GM19397 (cell line): ENCODE results near the gene RXFP3.

Experiments
- ATAC-seq: cut with Tn5 transposase; IDR thresholded peaks from one replicate; pipeline ENCODE4 v1.9.1; 2021; ENCODE audit warnings: mild to moderate bottlenecking, moderate library complexity; ENCODE audit not compliant: unreplicated experiment

The RXFP3 gene

DNA sequence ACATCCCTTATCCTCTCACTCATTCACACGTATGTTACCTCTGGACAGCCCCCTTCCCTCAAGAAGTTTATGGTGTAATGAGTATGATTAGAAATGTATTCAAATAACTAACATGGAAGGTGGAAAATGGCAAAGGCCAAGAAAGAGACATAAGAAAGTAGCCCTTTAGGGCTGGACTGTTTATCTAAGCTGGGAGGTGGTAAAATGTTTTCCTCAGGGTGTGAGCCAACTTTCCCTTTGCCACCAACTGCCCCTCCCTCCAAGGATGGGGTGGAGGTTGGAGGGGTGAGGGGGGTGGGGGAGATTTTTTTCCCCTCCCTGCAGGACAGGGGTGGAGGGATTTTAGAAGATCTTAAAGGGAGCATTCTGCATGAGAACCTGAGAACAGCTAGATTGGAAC, 40.1 kb downstream of the RXFP3 start:
- ATAC-seq = no peak

DNA sequence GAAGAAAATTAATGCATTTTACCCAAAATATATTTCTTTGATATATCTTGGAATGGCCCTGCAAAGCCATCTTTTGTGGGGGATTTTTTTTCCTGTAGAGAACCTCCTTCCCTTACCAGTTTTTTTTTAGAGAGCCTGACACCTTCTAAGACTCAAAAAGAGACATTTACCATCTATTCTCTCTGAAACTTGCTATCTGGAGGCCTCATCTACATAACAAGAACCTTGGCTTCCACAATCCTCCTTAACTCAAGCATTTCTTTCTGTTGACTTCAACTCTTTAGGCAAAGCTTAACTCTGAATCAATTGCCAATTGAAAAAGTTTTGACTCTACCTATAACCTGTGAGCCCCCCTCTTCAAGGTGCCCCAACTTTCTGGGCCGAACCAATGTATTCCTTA, 42.1 kb downstream of the RXFP3 start:
- ATAC-seq = no peak

- ATAC-seq = no peak
Observed at GRCh38 chr5:33980030-33980429, 43.8 kb downstream of the RXFP3 start.

- no peak for ATAC-seq
Observed at GRCh38 chr5:33981408-33982162, 45.4 kb downstream of the RXFP3 start.

DNA sequence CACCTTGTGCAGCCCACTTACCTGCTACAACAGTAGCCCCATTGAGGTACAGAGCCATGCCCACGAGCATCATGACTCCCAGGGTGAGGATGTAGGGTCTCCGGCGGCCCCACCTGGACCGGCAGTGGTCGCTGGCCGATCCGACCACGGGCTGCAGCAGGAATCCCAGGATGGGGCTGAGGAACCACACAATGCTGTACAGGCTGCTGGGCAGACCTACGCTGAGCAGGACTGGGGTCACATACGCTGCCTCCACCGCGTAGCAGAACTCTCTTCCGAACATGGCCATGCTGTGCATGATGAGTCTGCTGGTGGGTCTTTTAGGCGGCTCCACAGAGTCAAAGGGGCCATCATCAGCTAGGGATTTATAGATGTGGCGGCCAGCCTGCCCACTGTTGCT, 48.0 kb downstream of the RXFP3 start:
- ATAC-seq = no peak

DNA sequence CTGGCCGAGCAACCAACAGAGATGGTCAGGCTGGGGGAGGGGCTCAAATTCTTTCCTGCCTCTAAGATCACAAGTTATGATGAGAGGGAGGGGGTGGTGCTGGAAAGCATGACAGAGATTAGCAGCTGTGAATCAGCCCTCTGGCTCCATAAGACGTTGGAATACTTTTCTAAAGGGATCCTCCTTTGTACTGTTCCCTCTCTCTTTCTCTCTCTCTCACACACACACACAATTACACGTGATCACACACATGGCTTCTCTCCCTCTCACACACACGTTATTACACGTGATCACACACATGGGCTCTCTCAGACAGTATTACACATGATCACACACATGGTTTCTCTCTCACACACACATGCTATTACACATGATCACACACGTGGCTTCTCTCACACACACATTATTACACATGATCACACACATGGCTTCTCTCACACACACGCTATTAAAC, 48.5 kb downstream of the RXFP3 start, which contains the start of gene SLC45A2:
TSS of gene SLC45A2 (minus strand) at position 23 of the 454 bp plus-strand sequence. CDS start 110 bp downstream, outside the sequence.
- no peak for ATAC-seq

- ATAC-seq = no peak
Observed at GRCh38 chr5:33985447-33985846, 49.3 kb downstream of the RXFP3 start.
